ENCODE results near the gene GTPBP6. TPM values are rescaled to one million over a fixed set of nuclear protein-coding genes. Genes with fewer than 3 reads are reported as not detected.

The GTPBP6 gene
- total RNA-seq, 4 donors from 2014 or later, result 20.2 to 35.8 (median 27.9) TPM

- TF ChIP-seq, protein P1, sequence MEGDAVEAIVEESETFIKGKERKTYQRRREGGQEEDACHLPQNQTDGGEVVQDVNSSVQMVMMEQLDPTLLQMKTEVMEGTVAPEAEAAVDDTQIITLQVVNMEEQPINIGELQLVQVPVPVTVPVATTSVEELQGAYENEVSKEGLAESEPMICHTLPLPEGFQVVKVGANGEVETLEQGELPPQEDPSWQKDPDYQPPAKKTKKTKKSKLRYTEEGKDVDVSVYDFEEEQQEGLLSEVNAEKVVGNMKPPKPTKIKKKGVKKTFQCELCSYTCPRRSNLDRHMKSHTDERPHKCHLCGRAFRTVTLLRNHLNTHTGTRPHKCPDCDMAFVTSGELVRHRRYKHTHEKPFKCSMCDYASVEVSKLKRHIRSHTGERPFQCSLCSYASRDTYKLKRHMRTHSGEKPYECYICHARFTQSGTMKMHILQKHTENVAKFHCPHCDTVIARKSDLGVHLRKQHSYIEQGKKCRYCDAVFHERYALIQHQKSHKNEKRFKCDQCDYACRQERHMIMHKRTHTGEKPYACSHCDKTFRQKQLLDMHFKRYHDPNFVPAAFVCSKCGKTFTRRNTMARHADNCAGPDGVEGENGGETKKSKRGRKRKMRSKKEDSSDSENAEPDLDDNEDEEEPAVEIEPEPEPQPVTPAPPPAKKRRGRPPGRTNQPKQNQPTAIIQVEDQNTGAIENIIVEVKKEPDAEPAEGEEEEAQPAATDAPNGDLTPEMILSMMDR (IDR thresholded peaks at IDR 0.05; ENCODE audit: low read depth), result no peak
Observed at GRCh38 chrX:345020-345925, 26.7 kb upstream of the GTPBP6 start.

DNA sequence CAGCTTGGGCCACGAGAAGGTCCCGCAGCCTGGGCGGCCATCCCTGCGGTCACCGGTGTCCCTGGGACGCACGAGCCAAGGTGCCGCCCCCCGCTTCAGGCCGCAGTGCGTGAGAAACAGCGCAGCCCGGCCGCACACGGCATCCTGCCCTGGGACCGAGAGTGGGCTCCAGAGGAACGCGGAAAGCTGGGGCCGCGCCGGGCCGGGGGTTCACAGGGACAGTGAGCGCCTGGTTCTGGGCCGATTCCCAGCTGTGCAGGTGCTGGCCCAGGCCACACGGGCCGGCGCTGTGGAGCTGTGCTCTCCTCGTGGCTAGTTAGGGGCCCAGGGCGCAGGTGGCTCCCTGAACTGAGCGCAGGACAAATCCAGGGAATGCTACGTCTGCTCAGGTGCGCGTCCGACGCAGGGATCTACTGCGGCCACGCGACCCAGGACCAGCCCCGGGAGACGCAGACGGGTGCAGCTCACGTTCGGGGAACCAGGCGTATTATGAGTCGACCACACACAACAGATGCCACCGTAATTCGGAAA lies 25.8 kb upstream of the GTPBP6 start:
- TF ChIP-seq, protein P1 (IDR thresholded peaks at IDR 0.05; ENCODE audit: low read depth), result no peak

GRCh38 chrX:341541-342101 lies 23.0 kb upstream of the GTPBP6 start:
- TF ChIP-seq, protein P1 (IDR thresholded peaks at IDR 0.05; ENCODE audit: low read depth), result no peak

- TF ChIP-seq, protein P1 (IDR thresholded peaks at IDR 0.05; ENCODE audit: low read depth), result no peak
Observed at GRCh38 chrX:340641-341423, 22.2 kb upstream of the GTPBP6 start.

DNA sequence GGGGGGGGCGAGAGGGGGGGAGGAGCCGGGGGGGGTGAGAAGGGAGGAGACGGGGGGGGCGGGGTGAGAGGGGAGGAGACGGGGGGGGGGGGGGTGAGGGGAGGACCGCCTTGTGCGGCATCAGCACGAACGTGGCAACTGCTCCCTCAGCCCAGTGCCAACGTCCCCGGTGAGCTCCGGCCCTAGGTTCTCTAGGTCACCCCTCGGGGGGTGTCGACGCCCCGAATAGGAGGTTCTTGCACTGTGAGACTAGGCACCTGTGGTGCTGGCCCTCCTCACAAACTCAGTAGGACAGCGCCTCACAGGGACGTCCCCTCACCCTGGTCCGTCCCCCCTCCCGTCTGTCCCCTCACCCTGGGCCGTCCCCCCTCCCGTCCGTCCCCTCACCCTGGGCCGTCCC lies 21.5 kb upstream of the GTPBP6 start:
- TF ChIP-seq, protein P1 (IDR thresholded peaks at IDR 0.05; ENCODE audit: low read depth), result no peak

DNA sequence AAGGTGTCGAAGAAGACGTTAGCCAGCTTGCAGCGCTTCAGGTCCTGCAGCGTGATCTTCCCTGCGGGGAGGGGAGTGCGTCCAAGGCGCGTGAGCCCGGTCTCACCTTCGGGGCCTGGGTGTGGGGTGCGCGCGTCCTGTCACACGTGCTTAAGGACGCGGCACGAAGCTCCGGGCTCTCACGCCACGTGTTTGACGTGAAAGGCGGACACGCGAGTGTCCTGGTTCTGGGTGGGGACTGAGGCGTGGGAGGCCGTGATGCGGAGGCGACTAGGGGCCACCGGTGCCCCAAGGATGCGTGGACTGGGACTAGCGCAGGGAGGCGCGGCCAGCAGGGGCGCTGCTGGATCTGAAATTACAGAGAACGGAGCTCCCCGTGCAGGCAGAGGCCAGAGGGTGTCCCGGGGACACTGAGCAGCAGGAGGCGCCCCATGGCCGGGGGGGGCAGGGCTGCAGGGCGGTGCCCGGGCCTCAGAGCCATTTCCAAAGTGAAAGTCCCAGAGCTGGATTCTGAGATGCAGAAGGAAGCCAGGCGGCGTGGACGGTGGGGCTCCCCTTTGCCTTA lies 20.3 kb upstream of the GTPBP6 start:
- TF ChIP-seq, protein P1 (IDR thresholded peaks at IDR 0.05; ENCODE audit: low read depth), result no peak

Measured in subcutaneous adipose tissue (tissue), 4 donors.